Suprapubic skin (tissue), 4 donors: ENCODE data around the gene FLNB. TPM values are rescaled to one million over a fixed set of nuclear protein-coding genes. Genes with fewer than 3 reads are reported as not detected.

ENCODE experiments used
- DNase-seq, 2 donors: peaks; one replicate each; pipeline ENCODE4 v3.0.0-alpha.2; 2019; ENCODE audit warnings: low spot score in 2 of 2
- H3K27ac ChIP-seq: fragments of 200-600 bp; sonication (generic); one replicate; pipeline ENCODE4 v1.5.1; 2019
- H3K27me3 ChIP-seq: fragments of 200-600 bp; sonication (generic); one replicate; pipeline ENCODE4 v1.5.1; 2019
- H3K36me3 ChIP-seq: fragments of 200-600 bp; sonication (generic); one replicate; pipeline ENCODE4 v1.5.1; 2019
- H3K4me1 ChIP-seq: fragments of 200-600 bp; sonication (generic); one replicate; pipeline ENCODE4 v1.5.1; 2019
- H3K4me3 ChIP-seq: fragments of 200-600 bp; sonication (generic); one replicate; pipeline ENCODE4 v1.5.1; 2019; ENCODE audit warnings: mild to moderate bottlenecking
- H3K9me3 ChIP-seq: fragments of 200-600 bp; sonication (generic); one replicate; pipeline ENCODE4 v1.5.1; 2019
- EP300 ChIP-seq: sonication (generic); formaldehyde crosslinking; IDR thresholded peaks from one replicate; pipeline ENCODE4 v1.6.1; 2017; ENCODE audit warnings: antibody characterized with exemption
- POLR2A ChIP-seq, 2 donors: fragments of 450-650 bp; IDR thresholded peaks; one replicate each; pipeline ENCODE4 v1.6.1; 2017; ENCODE audit warnings: antibody characterized with exemption in 2 of 2, mild to moderate bottlenecking in 2 of 2, moderate library complexity in 2 of 2
- POLR2AphosphoS5 ChIP-seq, 3 donors: sonication (generic); formaldehyde crosslinking; IDR thresholded peaks; one replicate each; pipeline ENCODE4 v1.6.1; 2017; ENCODE audit warnings: antibody characterized with exemption in 3 of 3
- WGBS: methylation state at CpG from one replicate; pipeline ENCODE4 v1.1.5; 2018; 5-methylcytosine and 5-hydroxymethylcytosine counted together
- total RNA-seq, 4 donors: library from RNA; depleted of rRNA; stranded (reverse); fragments of >200 nt; gene quantifications; one replicate each; pipeline ENCODE4 v1.1.0, GENCODE V29; 2016
- TF ChIP-seq, protein P1 (sequence below), 2 donors: fragments of 200-600 bp in 1 of 2; fragments of 450-650 bp in 1 of 2; sonication (generic) in 1 of 2; IDR thresholded peaks; one replicate each; pipeline ENCODE4 v1.5.1; 2016 to 2019; ENCODE audit warnings: antibody characterized with exemption in 2 of 2, mild to moderate bottlenecking in 1 of 2, moderate library complexity in 1 of 2

Gene FLNB
- total RNA-seq, 4 donors from 2014 or later: 143 to 186 (median 150) TPM

DNA sequence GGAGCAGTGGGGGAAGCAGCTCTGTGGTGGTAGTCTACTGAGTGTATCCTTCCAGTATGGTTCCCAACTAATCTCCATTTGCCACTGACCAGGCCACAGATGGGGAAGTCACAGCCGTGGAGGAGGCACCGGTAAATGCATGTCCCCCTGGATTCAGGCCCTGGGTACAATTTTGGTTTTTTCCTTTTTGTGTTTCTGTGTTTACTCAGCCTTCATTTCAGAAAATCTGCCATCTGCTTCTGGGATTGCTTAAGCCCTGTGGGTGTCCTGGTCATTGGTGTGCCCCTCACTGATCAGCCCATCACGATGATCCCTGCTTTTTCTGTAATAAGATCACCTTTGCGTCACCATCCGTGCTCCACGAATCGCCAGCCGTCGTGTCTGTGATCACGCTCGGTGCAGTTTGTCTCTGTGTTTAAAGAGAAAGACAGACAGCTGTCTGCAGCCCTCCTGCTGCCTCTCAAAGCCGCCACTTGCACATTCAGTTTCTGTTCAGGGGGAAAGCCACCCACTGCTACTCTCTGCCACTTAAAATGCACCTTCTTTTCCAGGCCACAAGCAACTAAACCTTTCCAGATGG, 133.6 kb downstream of the FLNB start:
- H3K36me3 ChIP-seq: peaks cover 88% of the 10 kb centered on the region
- no peak overlapping the region for H3K27ac ChIP-seq
- DNase-seq: no peak
- H3K4me1 ChIP-seq: no peaks in the 10 kb centered on the region
- WGBS: 90% methylated on average over 12 of the region's 12 CpGs
- no peak overlapping the region for H3K4me3 ChIP-seq
- H3K27me3 ChIP-seq: no peaks in the 10 kb centered on the region
- H3K9me3 ChIP-seq: no peaks in the 10 kb centered on the region
- TF ChIP-seq POLR2AphosphoS5 (IDR thresholded peaks at IDR 0.05) (no peak), POLR2A (IDR thresholded peaks at IDR 0.05) (no peak), EP300 (no peak)
- TF ChIP-seq, protein P1, sequence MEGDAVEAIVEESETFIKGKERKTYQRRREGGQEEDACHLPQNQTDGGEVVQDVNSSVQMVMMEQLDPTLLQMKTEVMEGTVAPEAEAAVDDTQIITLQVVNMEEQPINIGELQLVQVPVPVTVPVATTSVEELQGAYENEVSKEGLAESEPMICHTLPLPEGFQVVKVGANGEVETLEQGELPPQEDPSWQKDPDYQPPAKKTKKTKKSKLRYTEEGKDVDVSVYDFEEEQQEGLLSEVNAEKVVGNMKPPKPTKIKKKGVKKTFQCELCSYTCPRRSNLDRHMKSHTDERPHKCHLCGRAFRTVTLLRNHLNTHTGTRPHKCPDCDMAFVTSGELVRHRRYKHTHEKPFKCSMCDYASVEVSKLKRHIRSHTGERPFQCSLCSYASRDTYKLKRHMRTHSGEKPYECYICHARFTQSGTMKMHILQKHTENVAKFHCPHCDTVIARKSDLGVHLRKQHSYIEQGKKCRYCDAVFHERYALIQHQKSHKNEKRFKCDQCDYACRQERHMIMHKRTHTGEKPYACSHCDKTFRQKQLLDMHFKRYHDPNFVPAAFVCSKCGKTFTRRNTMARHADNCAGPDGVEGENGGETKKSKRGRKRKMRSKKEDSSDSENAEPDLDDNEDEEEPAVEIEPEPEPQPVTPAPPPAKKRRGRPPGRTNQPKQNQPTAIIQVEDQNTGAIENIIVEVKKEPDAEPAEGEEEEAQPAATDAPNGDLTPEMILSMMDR (IDR thresholded peaks at IDR 0.05): no peak

DNA sequence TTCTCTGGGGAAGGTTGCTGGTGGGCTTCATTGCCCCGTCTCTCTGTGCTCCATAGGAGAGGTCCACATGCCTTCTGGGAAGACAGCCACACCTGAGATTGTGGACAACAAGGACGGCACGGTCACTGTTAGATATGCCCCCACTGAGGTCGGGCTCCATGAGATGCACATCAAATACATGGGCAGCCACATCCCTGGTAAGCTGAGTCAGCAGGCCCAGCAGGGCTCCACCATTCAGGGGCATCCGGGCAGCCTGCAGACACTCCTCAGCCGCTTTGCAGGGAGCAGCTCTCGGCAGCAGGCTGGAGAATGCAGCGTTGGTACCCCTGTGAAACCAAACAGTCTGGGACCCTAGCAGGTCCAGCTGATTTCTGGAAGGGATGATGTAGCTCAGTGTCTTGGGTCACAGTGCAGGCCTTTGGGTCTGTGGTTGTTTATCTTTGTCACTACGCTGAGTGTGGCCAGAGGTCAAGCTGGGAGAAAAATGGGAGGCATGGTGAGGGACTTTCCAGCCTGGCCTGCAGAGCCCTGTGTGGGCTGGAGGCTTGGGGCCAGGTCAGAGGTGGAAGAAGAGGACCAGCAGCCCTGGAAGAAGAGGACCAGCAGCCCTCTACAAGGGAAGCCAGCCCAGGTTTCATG, 135.3 kb downstream of the FLNB start:
- TF ChIP-seq, protein P1 (IDR thresholded peaks at IDR 0.05): no peak
- no peak for TF ChIP-seq POLR2AphosphoS5 (IDR thresholded peaks at IDR 0.05)
- no peak for TF ChIP-seq EP300
- no peak for TF ChIP-seq POLR2A (IDR thresholded peaks at IDR 0.05)
- no peaks in the 10 kb centered on the region for H3K4me1 ChIP-seq
- DNase-seq: no peak
- H3K9me3 ChIP-seq: no peaks in the 10 kb centered on the region
- no peak overlapping the region for H3K27ac ChIP-seq
- WGBS: 86% methylated on average over 8 of the region's 9 CpGs
- peaks cover 88% of the 10 kb centered on the region for H3K36me3 ChIP-seq
- no peak overlapping the region for H3K4me3 ChIP-seq
- H3K27me3 ChIP-seq: no peaks in the 10 kb centered on the region

DNA sequence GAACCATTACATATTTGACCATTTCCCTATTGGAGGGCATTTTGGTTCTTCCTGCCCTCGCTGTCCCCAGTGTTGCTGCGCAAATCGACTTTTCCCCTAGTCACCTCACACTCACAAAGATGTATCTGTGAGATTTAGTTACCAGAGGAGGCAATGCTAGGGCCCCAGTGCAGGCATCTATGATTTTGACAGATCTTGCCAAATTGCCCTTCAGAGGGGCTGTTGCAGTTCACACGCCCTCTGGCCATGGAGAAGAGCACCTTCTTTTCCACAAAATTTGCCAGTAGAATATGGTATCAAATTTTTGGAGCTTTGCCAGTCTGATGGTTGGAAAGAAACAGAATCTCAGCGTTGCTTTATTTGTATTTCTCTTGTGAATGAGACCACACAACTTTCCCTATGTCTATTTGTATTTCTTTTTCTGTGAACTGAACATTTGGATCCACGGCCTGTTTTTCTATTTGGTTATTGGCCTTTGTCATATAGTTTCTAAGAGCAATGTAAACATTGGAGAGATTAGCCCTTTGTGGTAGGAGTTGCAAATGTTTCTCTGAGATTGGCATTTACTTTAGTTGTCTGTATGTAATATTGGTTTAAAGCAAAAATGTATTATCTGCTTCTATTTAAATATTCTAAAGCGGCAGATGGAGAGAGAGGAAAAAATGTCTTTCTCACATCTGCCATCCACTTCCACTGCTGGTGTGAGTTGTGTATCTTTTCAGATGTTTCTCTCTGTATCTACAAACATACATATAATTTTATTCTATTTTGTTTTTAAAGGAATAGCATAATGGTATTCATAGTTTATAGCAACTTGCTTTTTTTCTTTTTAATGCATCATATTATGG, 136.5 kb downstream of the FLNB start:
- H3K36me3 ChIP-seq: peaks cover 90% of the 10 kb centered on the region
- H3K4me1 ChIP-seq: no peaks in the 10 kb centered on the region
- H3K9me3 ChIP-seq: no peaks in the 10 kb centered on the region
- no peaks in the 10 kb centered on the region for H3K27me3 ChIP-seq
- no peak for DNase-seq
- 87% methylated on average over 7 of the region's 7 CpGs for WGBS
- TF ChIP-seq EP300: no peak
- TF ChIP-seq, protein P1 (IDR thresholded peaks at IDR 0.05): no peak
- no peak for TF ChIP-seq POLR2A (IDR thresholded peaks at IDR 0.05)
- TF ChIP-seq POLR2AphosphoS5 (IDR thresholded peaks at IDR 0.05): no peak
- no peak overlapping the region for H3K27ac ChIP-seq
- no peak overlapping the region for H3K4me3 ChIP-seq

DNA sequence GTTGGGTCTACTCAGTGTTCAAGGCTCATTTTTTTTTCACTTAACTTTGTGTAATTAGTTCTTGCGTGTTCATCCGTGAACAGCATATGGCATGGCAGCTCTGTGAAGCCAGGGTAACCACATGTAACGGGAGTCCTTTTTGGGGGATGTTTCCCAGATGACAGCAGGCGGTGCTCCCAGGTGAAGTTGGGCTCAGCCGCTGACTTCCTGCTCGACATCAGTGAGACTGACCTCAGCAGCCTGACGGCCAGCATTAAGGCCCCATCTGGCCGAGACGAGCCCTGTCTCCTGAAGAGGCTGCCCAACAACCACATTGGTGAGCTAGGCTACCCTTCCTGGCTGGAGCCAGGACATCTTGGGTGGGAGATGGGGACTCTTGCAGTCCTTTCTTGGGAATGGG, 139.8 kb downstream of the FLNB start:
- Histone ChIP-seq H3K4me3 (no peak overlapping the region), H3K27ac (no peak overlapping the region), H3K36me3 (peaks cover 82% of the 10 kb centered on the region), H3K9me3 (no peaks in the 10 kb centered on the region), H3K4me1 (no peaks in the 10 kb centered on the region), H3K27me3 (no peaks in the 10 kb centered on the region)
- TF ChIP-seq POLR2AphosphoS5 (IDR thresholded peaks at IDR 0.05) (no peak), POLR2A (IDR thresholded peaks at IDR 0.05) (no peak), EP300 (no peak)
- TF ChIP-seq, protein P1 (IDR thresholded peaks at IDR 0.05): no peak
- DNase-seq: no peak
- WGBS: 94% methylated on average over 7 of the region's 9 CpGs
